ENCODE results near the gene NDUFAF3. TPM values are rescaled to one million over a fixed set of nuclear protein-coding genes. Genes with fewer than 3 reads are reported as not detected.

NDUFAF3 gene
- total RNA-seq, 1 donor from 2014 or later = 91.3 TPM

GRCh38 chr3:49054344-49054862 lies 32.5 kb downstream of the NDUFAF3 start:
- no peaks in the 10 kb centered on the region for H3K27me3 ChIP-seq
- H3K4me1 ChIP-seq = no peaks in the 10 kb centered on the region
- no peaks in the 10 kb centered on the region for H3K9me3 ChIP-seq
- TF ChIP-seq CTCF (IDR thresholded peaks at IDR 0.05) (no peak), POLR2A (IDR thresholded peaks at IDR 0.05) (no peak), POLR2AphosphoS5 (IDR thresholded peaks at IDR 0.05; ENCODE audit: insufficient read depth in 1 of 2, low read depth in 1 of 2) (no peak)
- intact Hi-C loops (cut with DNase I) = no loop called here
- no peak for DNase-seq (ENCODE audit: extremely low spot score in 2 of 2)
- peaks cover 0 to 58% of the 10 kb centered on the region in 2 donors for H3K36me3 ChIP-seq
- H3K4me3 ChIP-seq = no peak overlapping the region
- no peak overlapping the region for H3K27ac ChIP-seq

- no peak for DNase-seq (ENCODE audit: extremely low spot score in 2 of 2)
- Histone ChIP-seq H3K4me3 (no peak overlapping the region), H3K27ac (no peak overlapping the region), H3K36me3 (peaks cover 0 to 60% of the 10 kb centered on the region in 2 donors), H3K4me1 (no peaks in the 10 kb centered on the region), H3K27me3 (no peaks in the 10 kb centered on the region), H3K9me3 (no peaks in the 10 kb centered on the region)
- no peak for TF ChIP-seq CTCF (IDR thresholded peaks at IDR 0.05)
- intact Hi-C loops (cut with DNase I) = no loop called here
These were observed 35.3 kb downstream of the NDUFAF3 start for GRCh38 chr3:49057268-49057667.

GRCh38 chr3:49058011-49058410 lies 36.1 kb downstream of the NDUFAF3 start:
- peaks cover 0 to 60% of the 10 kb centered on the region in 2 donors for H3K36me3 ChIP-seq
- TF ChIP-seq POLR2A (IDR thresholded peaks at IDR 0.05) (no peak), CTCF (IDR thresholded peaks at IDR 0.05) (no peak), POLR2AphosphoS5 (IDR thresholded peaks at IDR 0.05; ENCODE audit: insufficient read depth in 1 of 2, low read depth in 1 of 2) (no peak)
- intact Hi-C loops (cut with DNase I) = no loop called here
- H3K27ac ChIP-seq = no peak overlapping the region
- H3K4me3 ChIP-seq = no peak overlapping the region
- no peaks in the 10 kb centered on the region for H3K4me1 ChIP-seq
- H3K9me3 ChIP-seq = no peaks in the 10 kb centered on the region
- DNase-seq (ENCODE audit: extremely low spot score in 2 of 2) = no peak
- no peaks in the 10 kb centered on the region for H3K27me3 ChIP-seq

MicroRNA genes within 50 kb of the gene (microRNA counts, 767-probe panel; counts per million panel counts)
- microRNA hsa-miR-191-5p = 6,796 to 7,222 counts per million in 2 donors
- microRNA hsa-miR-425-5p = 238 to 261 counts per million in 2 donors

Small RNAs within 50 kb of the gene (microRNA-seq; reads per million reads assigned to microRNA genes)
- gene MIR191 (ENCODE audit: borderline number of aligned reads, borderline replicate concordance) (13,439 reads per million, percentile 95 among the genes with 10 or more reads in this experiment), gene MIR425 (ENCODE audit: borderline number of aligned reads, borderline replicate concordance) (1,060 reads per million, percentile 79 among the genes with 10 or more reads in this experiment)

Small RNAs within 50 kb of the gene (small RNA-seq; reads per million reads assigned to genes)
- 3,039 reads per million, percentile 99 among the genes with 10 or more reads in this experiment for gene MIR191
- 11.2 reads per million, percentile 93 among the genes with 10 or more reads in this experiment for gene MIR425

Other genes with a start within 250 kb of the NDUFAF3 start
- 23.8 TPM for gene PRKAR2A, start 174.2 kb upstream of the NDUFAF3 start, total RNA-seq
- 24.1 TPM for gene SLC25A20, start 123.2 kb upstream of the NDUFAF3 start, total RNA-seq
- 59.4 TPM for gene ARIH2, start 103.3 kb upstream of the NDUFAF3 start, total RNA-seq
- gene P4HTM, start 31.9 kb upstream of the NDUFAF3 start, total RNA-seq = 43.5 TPM
- 109 TPM for gene WDR6, start 14.7 kb upstream of the NDUFAF3 start, total RNA-seq
- gene DALRD3, start 3.5 kb upstream of the NDUFAF3 start, total RNA-seq = 35.4 TPM
- 185 TPM for gene IMPDH2, start 7.3 kb downstream of the NDUFAF3 start, total RNA-seq
- 124 TPM for gene QRICH1, start 72.0 kb downstream of the NDUFAF3 start, total RNA-seq
- gene QARS1, start 82.6 kb downstream of the NDUFAF3 start, total RNA-seq = 223 TPM
- 59.9 TPM for gene USP19, start 98.7 kb downstream of the NDUFAF3 start, total RNA-seq
- 526 TPM for gene LAMB2, start 110.9 kb downstream of the NDUFAF3 start, total RNA-seq
- gene CCDC71, start 144.2 kb downstream of the NDUFAF3 start, total RNA-seq = 30.4 TPM
- 43.7 TPM for gene KLHDC8B, start 149.5 kb downstream of the NDUFAF3 start, total RNA-seq

Data from vagina (tissue), 2 donors.